SKM-1 (cell line): Measurements from ENCODE around the gene GUK1.

Experiments used
- DNase-seq: peaks from one replicate; lab custom pipeline; 2025; ENCODE audit not compliant: unreplicated experiment; lab: John Stamatoyannopoulos, UW

The GUK1 gene, protein sequence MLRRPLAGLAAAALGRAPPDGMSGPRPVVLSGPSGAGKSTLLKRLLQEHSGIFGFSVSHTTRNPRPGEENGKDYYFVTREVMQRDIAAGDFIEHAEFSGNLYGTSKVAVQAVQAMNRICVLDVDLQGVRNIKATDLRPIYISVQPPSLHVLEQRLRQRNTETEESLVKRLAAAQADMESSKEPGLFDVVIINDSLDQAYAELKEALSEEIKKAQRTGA

GRCh38 chr1:228139931-228140723 lies at the start of gene GUK1:
GUK1 (plus strand) TSS chr1:228140279; CDS start chr1:228140303, 24 bp downstream.
- DNase-seq, result peak; percentile 100

- no peak for DNase-seq
Measured at GRCh38 chr1:228090613-228091081, 49.4 kb upstream of the GUK1 start.

- DNase-seq, result no peak
Measured at GRCh38 chr1:228091084-228091483, 49.0 kb upstream of the GUK1 start.

GRCh38 chr1:228092342-228093049 lies 47.6 kb upstream of the GUK1 start:
- no peak for DNase-seq

DNA sequence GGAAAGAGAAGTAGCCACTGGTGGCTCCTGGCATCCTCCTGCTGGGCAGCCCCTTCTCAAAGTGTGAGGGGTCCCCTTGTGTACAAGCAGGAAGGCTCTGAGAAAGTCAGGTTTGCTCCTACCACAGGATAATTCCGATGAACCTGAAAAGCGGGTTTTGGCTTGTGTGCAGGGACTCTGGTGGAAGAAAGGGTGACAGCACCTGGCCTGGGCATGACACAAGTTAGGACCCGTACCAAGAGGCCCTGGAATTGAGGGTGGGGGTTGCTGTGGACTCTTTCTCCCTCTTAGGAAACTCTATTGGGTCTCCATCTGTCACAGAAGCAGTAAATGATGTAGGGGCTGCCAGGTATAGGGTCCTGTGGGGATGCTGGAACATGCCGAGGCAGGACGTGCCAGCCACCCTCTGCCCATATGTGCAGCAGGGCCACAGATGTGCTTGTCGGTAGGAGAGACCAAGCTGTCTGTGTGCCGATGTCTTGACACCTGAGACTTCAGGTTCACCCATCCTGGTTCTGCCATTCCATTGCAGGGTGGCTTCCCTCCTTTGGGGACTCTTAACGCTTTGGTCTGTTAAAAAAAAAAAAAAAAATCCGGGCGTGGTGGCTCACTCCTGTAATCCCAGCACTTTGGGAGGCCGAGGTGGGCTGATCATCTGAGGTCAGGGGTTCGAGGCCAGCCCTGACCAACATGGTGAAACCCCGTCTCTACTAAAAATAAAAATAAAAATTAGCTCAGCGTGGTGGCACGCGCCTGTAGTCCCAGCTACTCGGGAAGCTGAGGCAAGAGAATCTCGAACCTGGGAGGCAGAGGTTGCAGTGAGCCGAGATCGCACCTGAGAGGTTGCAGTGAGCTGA lies 46.8 kb upstream of the GUK1 start:
- DNase-seq, result no peak

DNA sequence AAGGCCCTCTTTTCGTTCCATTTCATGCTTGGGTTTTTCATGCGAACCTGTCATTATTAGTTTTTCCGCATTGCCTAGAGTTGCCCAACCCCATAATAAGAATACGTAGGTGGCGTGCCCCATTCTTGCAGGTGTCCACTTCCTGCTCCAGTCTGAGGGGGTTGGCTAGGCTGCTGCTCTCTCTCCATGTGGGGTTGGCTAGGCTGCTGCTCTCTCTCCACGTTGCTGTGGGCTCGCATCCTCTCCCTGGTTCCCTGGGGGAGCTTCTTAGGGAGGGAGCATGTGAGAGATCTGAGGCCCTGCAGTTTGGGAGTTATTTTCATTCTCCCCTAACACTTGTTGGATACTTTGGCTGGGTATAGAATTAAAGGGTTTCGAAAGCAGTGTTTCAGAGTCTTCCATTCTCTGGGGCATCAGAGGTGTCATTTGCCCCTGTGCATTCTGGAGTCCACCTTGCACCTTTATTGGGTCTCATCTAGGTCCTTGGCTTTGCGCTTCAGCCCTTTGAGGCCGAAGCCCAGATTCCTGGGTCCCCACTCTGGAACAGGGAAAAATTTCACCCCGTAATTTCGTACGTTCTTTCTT lies 45.6 kb upstream of the GUK1 start:
- no peak for DNase-seq

DNA sequence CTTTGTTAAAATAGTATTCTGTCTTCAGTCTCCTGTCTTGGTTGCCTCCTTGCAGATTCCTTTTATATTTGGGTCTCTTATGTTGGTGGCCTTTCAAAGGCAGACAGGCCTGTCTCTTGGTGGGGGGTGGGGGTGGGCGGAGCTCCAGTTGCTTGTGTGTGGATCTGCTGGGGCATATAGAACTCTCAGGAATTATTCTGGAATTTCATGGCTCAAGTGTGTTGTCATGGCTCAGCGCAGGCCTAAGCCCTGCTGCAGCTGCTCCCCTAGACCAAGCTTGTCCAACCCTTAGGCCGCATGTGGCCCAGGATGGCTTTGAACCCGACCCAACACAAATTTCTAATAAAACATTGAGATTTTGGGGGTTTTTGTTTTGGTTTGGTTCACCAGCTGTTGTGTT lies 44.9 kb upstream of the GUK1 start:
- DNase-seq, result no peak

- DNase-seq, result no peak
Measured at GRCh38 chr1:228095938-228096337, 44.1 kb upstream of the GUK1 start.

- DNase-seq, result no peak
Measured at GRCh38 chr1:228096416-228097332, 43.4 kb upstream of the GUK1 start.

- no peak for DNase-seq
Measured at GRCh38 chr1:228097333-228098081, 42.6 kb upstream of the GUK1 start.

DNA sequence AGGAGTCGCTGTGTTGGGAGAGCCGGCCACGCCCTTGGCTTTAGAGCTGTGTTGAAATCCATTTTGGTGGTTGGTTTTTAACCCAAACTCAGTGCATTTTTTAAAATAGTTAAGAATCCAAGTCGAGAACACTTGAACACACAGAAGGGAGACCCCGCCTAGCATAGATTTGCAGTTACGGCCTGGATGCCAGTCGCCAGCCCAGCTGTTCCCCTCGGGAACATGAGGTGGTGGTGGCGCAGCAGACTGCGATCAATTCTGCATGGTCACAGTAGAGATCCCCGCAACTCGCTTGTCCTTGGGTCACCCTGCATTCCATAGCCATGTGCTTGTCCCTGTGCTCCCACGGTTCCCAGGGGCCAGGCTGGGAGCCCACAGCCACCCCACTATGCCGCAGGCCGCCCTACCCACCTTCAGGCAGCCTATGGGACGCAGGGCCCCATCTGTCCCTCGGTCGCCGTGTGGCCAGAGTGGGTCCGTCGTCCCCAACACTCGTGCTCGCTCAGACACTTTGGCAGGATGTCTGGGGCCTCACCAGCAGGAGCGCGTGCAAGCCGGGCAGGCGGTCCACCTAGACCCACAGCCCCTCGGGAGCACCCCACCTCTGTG lies 41.7 kb upstream of the GUK1 start:
- no peak for DNase-seq

GRCh38 chr1:228099331-228099732 lies 40.7 kb upstream of the GUK1 start:
- DNase-seq, result no peak

DNA sequence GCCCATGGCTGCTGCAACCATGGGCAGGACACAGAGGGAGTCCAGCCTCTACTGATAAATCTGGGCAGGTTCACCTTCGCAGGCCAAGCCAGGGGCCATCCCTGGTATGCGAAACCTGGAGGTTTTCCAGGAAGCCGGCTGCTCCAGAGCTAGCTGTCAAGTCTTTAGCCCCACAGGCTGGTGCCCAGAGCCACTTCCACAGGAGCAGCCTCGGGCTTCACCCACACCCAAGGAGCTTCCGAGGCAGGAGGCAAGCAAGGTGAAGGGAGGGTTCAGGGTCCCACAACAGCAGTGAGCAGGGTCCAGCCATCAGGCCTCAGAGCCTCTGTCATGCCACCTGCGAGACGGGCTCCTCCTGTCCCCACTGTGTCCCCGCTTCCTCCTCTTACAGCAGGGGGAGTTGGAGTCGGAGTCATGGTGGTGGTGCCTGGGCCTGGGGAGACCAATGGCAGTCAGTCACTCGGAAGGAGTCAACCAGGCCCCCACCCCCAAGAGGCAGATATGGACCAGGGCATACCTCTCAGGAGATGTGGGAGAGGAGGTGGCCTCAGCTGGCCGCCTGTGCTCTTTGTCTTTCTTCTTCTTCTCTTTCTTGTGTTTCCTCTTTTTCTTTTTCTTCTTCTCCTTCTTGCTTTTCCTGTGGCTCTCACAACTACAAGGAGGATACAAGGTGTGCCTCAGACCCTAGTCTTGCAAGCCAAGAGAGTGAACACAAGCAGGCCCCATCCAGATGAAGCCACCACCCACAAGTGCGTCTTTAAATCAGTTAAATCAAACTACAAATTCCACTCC lies 39.1 kb upstream of the GUK1 start:
- no peak for DNase-seq

GRCh38 chr1:228101614-228101993 lies 38.5 kb upstream of the GUK1 start:
- no peak for DNase-seq

DNA sequence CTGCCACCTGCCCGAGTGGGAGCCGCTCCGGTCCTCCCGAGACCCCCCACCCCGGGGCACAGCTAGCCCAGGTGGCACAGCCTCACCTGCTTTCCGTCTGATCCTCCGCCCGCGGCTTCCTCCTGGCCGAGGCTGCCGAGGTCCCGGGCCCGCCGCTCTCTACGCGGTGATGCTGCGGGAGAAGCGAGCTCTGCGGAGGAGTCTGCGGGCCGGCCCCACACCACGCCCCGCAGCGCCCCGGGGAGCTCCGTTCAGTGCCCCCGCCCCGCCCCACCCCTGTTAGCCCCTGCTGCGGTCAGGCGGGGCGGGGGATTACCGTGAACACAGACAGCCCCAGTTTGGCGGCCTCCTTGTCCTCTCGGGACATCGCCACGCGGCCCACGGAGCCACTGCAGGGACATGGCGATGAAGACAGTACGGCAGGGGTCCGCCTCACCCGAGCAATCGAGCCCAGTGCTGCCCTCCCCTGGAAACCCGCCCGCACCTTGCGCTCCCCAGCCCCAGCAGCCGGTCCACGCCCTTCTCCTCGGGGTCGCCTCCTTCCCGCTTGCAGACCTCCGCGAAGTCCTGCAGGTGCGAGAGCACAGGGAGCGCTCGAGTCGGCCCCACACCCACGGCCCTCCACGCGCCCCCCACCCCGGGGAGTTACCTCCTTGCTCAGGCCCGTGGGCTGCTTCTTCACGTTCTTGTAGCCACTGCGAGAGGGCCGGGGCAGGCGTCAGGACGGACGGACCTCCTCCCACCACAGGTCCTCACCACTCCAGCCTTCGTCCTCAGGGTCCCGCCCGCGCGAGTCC lies 37.9 kb upstream of the GUK1 start:
- DNase-seq, result no peak

- peak; percentile 92 for DNase-seq
Measured at GRCh38 chr1:228102791-228103620, 37.1 kb upstream of the GUK1 start, which contains the start of gene C1orf35. C1orf35 (minus strand) TSS chr1:228103325; CDS start chr1:228103227, 98 bp downstream.
